Tibial artery (tissue), 4 donors: Measurements from ENCODE around the gene KIF16B.

Experiments
- DNase-seq, 2 donors: peaks; one replicate each; pipeline ENCODE4 v3.0.0-alpha.2; 2019
- H3K27ac ChIP-seq, 2 donors: fragments of 200-600 bp; sonication (generic) in 1 of 2; 1 replicate in 1 of 2; 2 replicates in 1 of 2; pipeline ENCODE4 v1.5.1; 2018 to 2019; ENCODE audit warnings: mild to moderate bottlenecking in 1 of 2
- H3K27me3 ChIP-seq, 2 donors: fragments of 200-600 bp; sonication (generic) in 1 of 2; one replicate each; pipeline versions ENCODE4 v1.5.1 to v1.6.0; 2016 to 2019
- H3K36me3 ChIP-seq, 3 donors: fragments of 200-600 bp; sonication (generic) in 2 of 3; one replicate each; pipeline ENCODE4 v1.5.1; 2016 to 2019; ENCODE audit warnings: mild to moderate bottlenecking in 2 of 3
- H3K4me1 ChIP-seq, 4 donors: fragments of 200-600 bp; sonication (generic) in 2 of 4; 1 replicate in 3 of 4; 2 replicates in 1 of 4; pipeline ENCODE4 v1.5.1; 2016 to 2019
- H3K4me3 ChIP-seq, 2 donors: fragments of 200-600 bp; sonication (generic) in 1 of 2; 1 replicate in 1 of 2; 2 replicates in 1 of 2; pipeline ENCODE4 v1.5.1; 2018 to 2019; ENCODE audit warnings: mild to moderate bottlenecking in 2 of 2
- H3K9me3 ChIP-seq, 3 donors: fragments of 200-600 bp; sonication (generic) in 1 of 3; one replicate each; pipeline ENCODE4 v1.5.1; 2016 to 2019
- intact Hi-C: fragments of 100-400 bp; cut with DNase I; formaldehyde crosslinking; loops from one replicate; pipeline ENCODE4 v1.15.0; 2023; ENCODE audit warnings: low total_unique reads
- TF ChIP-seq, protein P1 (sequence below), 2 experiments: fragments of 200-600 bp in 1 of 2; fragments of 450-650 bp in 1 of 2; IDR thresholded peaks; one replicate each; pipeline ENCODE4 v1.5.1; 2017 to 2019; ENCODE audit warnings: antibody characterized with exemption in 2 of 2, mild to moderate bottlenecking in 1 of 2, moderate library complexity in 1 of 2

Gene KIF16B

GRCh38 chr20:16272780-16273360 is 300.4 kb downstream of the KIF16B start:
- TF ChIP-seq, protein P1, sequence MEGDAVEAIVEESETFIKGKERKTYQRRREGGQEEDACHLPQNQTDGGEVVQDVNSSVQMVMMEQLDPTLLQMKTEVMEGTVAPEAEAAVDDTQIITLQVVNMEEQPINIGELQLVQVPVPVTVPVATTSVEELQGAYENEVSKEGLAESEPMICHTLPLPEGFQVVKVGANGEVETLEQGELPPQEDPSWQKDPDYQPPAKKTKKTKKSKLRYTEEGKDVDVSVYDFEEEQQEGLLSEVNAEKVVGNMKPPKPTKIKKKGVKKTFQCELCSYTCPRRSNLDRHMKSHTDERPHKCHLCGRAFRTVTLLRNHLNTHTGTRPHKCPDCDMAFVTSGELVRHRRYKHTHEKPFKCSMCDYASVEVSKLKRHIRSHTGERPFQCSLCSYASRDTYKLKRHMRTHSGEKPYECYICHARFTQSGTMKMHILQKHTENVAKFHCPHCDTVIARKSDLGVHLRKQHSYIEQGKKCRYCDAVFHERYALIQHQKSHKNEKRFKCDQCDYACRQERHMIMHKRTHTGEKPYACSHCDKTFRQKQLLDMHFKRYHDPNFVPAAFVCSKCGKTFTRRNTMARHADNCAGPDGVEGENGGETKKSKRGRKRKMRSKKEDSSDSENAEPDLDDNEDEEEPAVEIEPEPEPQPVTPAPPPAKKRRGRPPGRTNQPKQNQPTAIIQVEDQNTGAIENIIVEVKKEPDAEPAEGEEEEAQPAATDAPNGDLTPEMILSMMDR (IDR thresholded peaks at IDR 0.05), result no peak
- intact Hi-C loops, result no loop called here
- Histone ChIP-seq H3K27me3 (no peaks in the 10 kb centered on the region), H3K9me3 (no peaks in the 10 kb centered on the region), H3K4me1 (no peaks in the 10 kb centered on the region), H3K27ac (no peak overlapping the region), H3K4me3 (no peak overlapping the region), H3K36me3 (peaks cover 12 to 15% (median 15%) of the 10 kb centered on the region in 3 donors)
- no peak for DNase-seq

DNA sequence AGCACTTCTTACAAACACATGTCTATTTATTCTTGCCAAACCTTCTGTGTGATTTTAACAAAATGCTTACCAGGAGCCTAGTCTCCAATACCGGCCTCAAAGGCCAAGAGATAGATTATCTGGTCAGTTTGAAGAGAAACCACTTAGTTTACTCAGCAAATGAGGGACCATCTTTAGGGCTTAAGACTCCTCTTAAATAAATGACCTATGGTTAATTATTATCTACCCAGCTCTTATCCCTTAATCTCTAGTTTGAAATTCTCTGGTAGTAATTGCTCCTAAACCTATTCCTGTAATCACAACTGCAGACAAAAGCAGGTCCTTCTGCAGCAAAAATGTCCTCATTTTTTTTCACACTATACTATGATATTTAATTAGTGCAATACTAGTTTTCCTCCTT is 301.8 kb downstream of the KIF16B start:
- Histone ChIP-seq H3K4me3 (no peak overlapping the region), H3K27ac (no peak overlapping the region), H3K36me3 (peaks cover 17 to 21% (median 21%) of the 10 kb centered on the region in 3 donors), H3K4me1 (no peaks in the 10 kb centered on the region), H3K27me3 (no peaks in the 10 kb centered on the region), H3K9me3 (peaks cover 0 to 3% (median 2%) of the 10 kb centered on the region in 3 donors)
- intact Hi-C loops, result no loop called here
- no peak for DNase-seq
- TF ChIP-seq, protein P1 (IDR thresholded peaks at IDR 0.05), result no peak

GRCh38 chr20:16270989-16271388 is 302.3 kb downstream of the KIF16B start:
- Histone ChIP-seq H3K36me3 (peaks cover 17 to 21% (median 21%) of the 10 kb centered on the region in 3 donors), H3K27ac (no peak overlapping the region), H3K27me3 (no peaks in the 10 kb centered on the region), H3K4me3 (no peak overlapping the region), H3K9me3 (peaks cover 0 to 7% (median 5%) of the 10 kb centered on the region in 3 donors), H3K4me1 (no peaks in the 10 kb centered on the region)
- intact Hi-C loops, result no loop called here
- TF ChIP-seq, protein P1 (IDR thresholded peaks at IDR 0.05), result no peak
- no peak for DNase-seq

DNA sequence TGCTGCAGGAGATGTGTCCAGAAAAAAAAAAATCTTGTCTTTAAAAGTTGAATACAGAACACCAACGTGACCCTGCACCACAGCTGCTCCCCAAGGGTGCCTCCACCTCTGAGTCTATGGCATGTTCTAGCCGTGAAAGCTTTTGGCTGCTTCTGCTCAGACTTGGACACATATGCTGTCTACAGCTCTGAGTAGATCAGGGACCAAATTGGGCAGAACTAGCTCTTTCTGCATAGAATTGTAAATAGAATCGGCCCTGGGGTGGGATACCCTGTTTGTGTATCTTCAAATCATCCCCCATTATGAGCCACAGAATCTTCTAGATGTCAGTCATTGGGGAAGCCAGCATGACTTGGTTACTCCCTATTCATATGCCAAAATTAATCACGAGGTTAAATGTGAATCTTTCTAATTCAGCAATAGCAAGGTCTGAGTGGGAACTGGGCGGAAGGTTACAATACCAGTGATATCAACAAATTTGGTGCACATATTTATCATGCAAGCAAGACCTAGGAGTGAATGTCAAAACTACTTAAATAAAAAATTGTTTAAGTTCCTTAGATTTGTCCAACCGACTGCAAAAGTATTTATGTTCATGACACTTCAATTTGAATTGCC is 302.8 kb downstream of the KIF16B start:
- H3K27me3 ChIP-seq, result no peaks in the 10 kb centered on the region
- DNase-seq, result no peak
- H3K4me3 ChIP-seq, result no peak overlapping the region
- H3K4me1 ChIP-seq, result no peaks in the 10 kb centered on the region
- peaks cover 0 to 7% (median 5%) of the 10 kb centered on the region in 3 donors for H3K9me3 ChIP-seq
- H3K36me3 ChIP-seq, result peaks cover 17 to 21% (median 21%) of the 10 kb centered on the region in 3 donors
- TF ChIP-seq, protein P1 (IDR thresholded peaks at IDR 0.05), result no peak
- H3K27ac ChIP-seq, result no peak overlapping the region
- intact Hi-C loops, result no loop called here

DNA sequence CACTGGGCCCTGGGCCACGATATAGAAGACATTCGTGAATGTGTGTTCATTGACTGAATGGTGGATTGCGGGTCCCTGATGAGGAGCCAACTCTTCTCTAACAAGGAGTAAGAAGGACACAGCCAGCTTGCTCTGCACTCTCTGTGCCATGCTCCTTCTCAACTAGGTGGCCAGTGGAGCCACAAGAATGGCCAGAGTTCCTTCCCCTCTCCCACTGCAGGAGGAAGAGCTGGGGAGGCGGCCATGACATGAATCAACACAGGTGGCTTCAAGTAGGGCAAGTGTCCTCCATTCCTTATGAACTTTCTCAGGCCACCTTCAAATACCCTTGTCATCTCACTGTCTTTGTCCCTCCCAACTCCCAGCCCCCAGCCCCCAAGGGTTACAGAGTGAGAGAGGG is 305.7 kb downstream of the KIF16B start:
- no peak for DNase-seq
- intact Hi-C loops, result no loop called here
- no peak overlapping the region for H3K27ac ChIP-seq
- TF ChIP-seq, protein P1 (IDR thresholded peaks at IDR 0.05), result no peak
- no peaks in the 10 kb centered on the region for H3K4me1 ChIP-seq
- H3K4me3 ChIP-seq, result no peak overlapping the region
- H3K9me3 ChIP-seq, result peaks cover 0 to 7% (median 5%) of the 10 kb centered on the region in 3 donors
- no peaks in the 10 kb centered on the region for H3K27me3 ChIP-seq
- H3K36me3 ChIP-seq, result peaks cover 6 to 12% (median 9%) of the 10 kb centered on the region in 3 donors
